DND-41 (cell line): ENCODE results near the gene SNAPIN.

ENCODE experiments used
- ATAC-seq: fragments of 200-7000 bp; cut with Tn5 transposase; 3 replicates; pipeline ENCODE4 v1.9.1; 2021; ENCODE audit warnings: low read depth; ENCODE audit not compliant: insufficient read depth
- DNase-seq: peaks from one replicate; pipeline ENCODE4 v3.0.0-alpha.2; 2020
- H2AFZ ChIP-seq: 2 replicates; pipeline ENCODE4 v1.6.0; 2012; ENCODE audit warnings: low read depth, low read length
- H3K27ac ChIP-seq: 2 replicates; pipeline ENCODE4 v1.5.1; 2012; ENCODE audit warnings: low read length, inconsistent platforms
- H3K27me3 ChIP-seq: fragments of 200-600 bp; sonication (generic); 2 replicates; pipeline ENCODE4 v1.6.0; 2012; ENCODE audit warnings: low read length, mild to moderate bottlenecking, inconsistent platforms; ENCODE audit not compliant: insufficient read depth, poor library complexity
- H3K36me3 ChIP-seq: 2 replicates; pipeline ENCODE4 v1.5.1; 2012; ENCODE audit warnings: low read length, inconsistent platforms; ENCODE audit not compliant: insufficient read depth
- H3K4me1 ChIP-seq: 2 replicates; pipeline ENCODE4 v1.5.1; 2012; ENCODE audit warnings: mild to moderate bottlenecking, low read length; ENCODE audit not compliant: insufficient read depth
- H3K4me2 ChIP-seq: 2 replicates; pipeline ENCODE4 v1.6.0; 2012; ENCODE audit warnings: mild to moderate bottlenecking, moderate library complexity, low read length, inconsistent platforms; ENCODE audit not compliant: insufficient read depth
- H3K4me3 ChIP-seq, 2 experiments: fragments of 200-600 bp in 1 of 2; shearing (Covaris generic) in 1 of 2; 2 replicates each; pipeline ENCODE4 v1.5.1; 2012 to 2016; ENCODE audit warnings: inconsistent platforms in 2 of 2, low read length in 2 of 2, mild to moderate bottlenecking in 2 of 2, low read depth in 1 of 2, moderate library complexity in 1 of 2
- H3K79me2 ChIP-seq: 2 replicates; pipeline ENCODE4 v1.6.0; 2012; ENCODE audit warnings: low read length, inconsistent platforms; ENCODE audit not compliant: insufficient read depth
- H3K9ac ChIP-seq: 2 replicates; pipeline ENCODE4 v1.6.0; 2012; ENCODE audit warnings: low read depth, mild to moderate bottlenecking, inconsistent platforms, low read length, moderate library complexity
- H3K9me3 ChIP-seq: 2 replicates; pipeline ENCODE4 v1.5.1; 2012; ENCODE audit warnings: low read length, moderate library complexity, mild to moderate bottlenecking, inconsistent platforms; ENCODE audit not compliant: insufficient read depth, severe bottlenecking
- H4K20me1 ChIP-seq: 2 replicates; pipeline ENCODE4 v1.6.0; 2012; ENCODE audit warnings: low read length; ENCODE audit not compliant: insufficient read depth
- CTCF ChIP-seq: IDR thresholded peaks from 2 replicates; pipeline ENCODE4 v1.5.1; 2012; ENCODE audit warnings: borderline replicate concordance, low read length, moderate library complexity, mild to moderate bottlenecking; ENCODE audit not compliant: poor library complexity, severe bottlenecking; ENCODE audit errors: extremely low read depth
- EZH2 ChIP-seq: IDR thresholded peaks from 3 replicates; pipeline ENCODE4 v1.6.1; 2012; ENCODE audit warnings: borderline replicate concordance, low read depth, mild to moderate bottlenecking, moderate library complexity, low read length, inconsistent platforms; ENCODE audit not compliant: severe bottlenecking

SNAPIN gene

GRCh38 chr1:153627715-153628626, 30.5 kb upstream of the SNAPIN start, which contains the start of gene S100A1:
Gene S100A1, plus strand, starts transcription at chr1:153628434. Its CDS starts 2,088 bp downstream, at chr1:153630522.
- no peak within 1 kb of the TSS for H3K27ac ChIP-seq
- no peak within 1 kb of the TSS for H3K4me2 ChIP-seq
- no peaks in the 10 kb centered on the region for H3K27me3 ChIP-seq
- H3K4me3 ChIP-seq = no peak within 1 kb of the TSS
- DNase-seq = no peak
- no peak for ATAC-seq
- no peak within 1 kb of the TSS for H2AFZ ChIP-seq
- H3K9me3 ChIP-seq = no peaks in the 10 kb centered on the region
- H3K9ac ChIP-seq = no peak within 1 kb of the TSS
- no peaks in the 10 kb centered on the region for H3K4me1 ChIP-seq
- no peaks in the 10 kb centered on the region for H3K36me3 ChIP-seq
- H3K79me2 ChIP-seq = no peaks in the 10 kb centered on the region
- TF ChIP-seq EZH2 = no peak
- TF ChIP-seq CTCF = no peak
- H4K20me1 ChIP-seq = no peaks in the 10 kb centered on the region

- no peak overlapping the region for H3K9ac ChIP-seq
- H3K79me2 ChIP-seq = no peaks in the 10 kb centered on the region
- no peaks in the 10 kb centered on the region for H3K9me3 ChIP-seq
- no peak for ATAC-seq
- no peak overlapping the region for H3K4me3 ChIP-seq
- no peaks in the 10 kb centered on the region for H3K36me3 ChIP-seq
- no peak overlapping the region for H3K4me2 ChIP-seq
- H3K27ac ChIP-seq = no peak overlapping the region
- no peak overlapping the region for H2AFZ ChIP-seq
- H3K27me3 ChIP-seq = no peaks in the 10 kb centered on the region
- TF ChIP-seq EZH2 (no peak), CTCF (no peak)
- H3K4me1 ChIP-seq = peaks cover 6% of the 10 kb centered on the region
- H4K20me1 ChIP-seq = no peaks in the 10 kb centered on the region
- no peak for DNase-seq
Observed at GRCh38 chr1:153628638-153629342, 29.7 kb upstream of the SNAPIN start.

GRCh38 chr1:153629343-153629665, 29.2 kb upstream of the SNAPIN start:
- no peaks in the 10 kb centered on the region; the same call in 1 of the 2 replicates for H3K36me3 ChIP-seq
- no peak for TF ChIP-seq EZH2
- TF ChIP-seq CTCF = no peak
- no peak overlapping the region for H2AFZ ChIP-seq
- H3K27ac ChIP-seq = no peak overlapping the region
- H3K4me1 ChIP-seq = peaks cover 6% of the 10 kb centered on the region
- no peak overlapping the region for H3K9ac ChIP-seq
- no peaks in the 10 kb centered on the region for H4K20me1 ChIP-seq
- DNase-seq (no peak), ATAC-seq (no peak)
- H3K4me3 ChIP-seq = no peak overlapping the region
- H3K9me3 ChIP-seq = no peaks in the 10 kb centered on the region
- H3K79me2 ChIP-seq = peaks cover 4% of the 10 kb centered on the region
- no peak overlapping the region for H3K4me2 ChIP-seq
- no peaks in the 10 kb centered on the region for H3K27me3 ChIP-seq
